HEK293 (cell line): ENCODE results near the gene CCDC88C.
A peak's percentile ranks its signal among the peaks of the same experiment; 100 is the strongest.

Experiments used
- CTCF ChIA-PET: fragments of 350-600 bp; formaldehyde crosslinking; extraction: SDS; loops from one replicate; lab custom pipeline; 2021; ENCODE audit warnings: antibody characterized with exemption; lab: Yijun Ruan, JAX
- POLR2A ChIA-PET: fragments of 300-600 bp; formaldehyde crosslinking; extraction: SDS; loops from one replicate; lab custom pipeline; 2020; ENCODE audit warnings: antibody characterized with exemption, inconsistent platforms; lab: Yijun Ruan, JAX
- H3K27ac ChIP-seq: fragments of 200-500 bp; sonication (Bioruptor generic); 2 replicates; pipeline ENCODE4 v1.5.1; 2014; ENCODE audit warnings: low read depth, low read length, control low read depth, inconsistent platforms; ENCODE audit errors: extremely low read depth
- H3K36me3 ChIP-seq, 2 experiments: fragments of 200-500 bp in 1 of 2; sonication (Bioruptor generic) in 1 of 2; 1 replicate in 1 of 2; 2 replicates in 1 of 2; pipeline ENCODE4 v1.5.1; 2014 to 2017; ENCODE audit warnings: inconsistent platforms in 2 of 2, low read length in 2 of 2; ENCODE audit not compliant: control insufficient read depth in 2 of 2, insufficient read depth in 1 of 2
- H3K4me1 ChIP-seq: fragments of 200-500 bp; sonication (Bioruptor generic); 2 replicates; pipeline ENCODE4 v1.5.1; 2014; ENCODE audit warnings: mild to moderate bottlenecking, low read length, inconsistent platforms; ENCODE audit not compliant: control insufficient read depth, insufficient read depth
- H3K4me3 ChIP-seq: 2 replicates; pipeline ENCODE4 v1.5.1; 2011; ENCODE audit warnings: low read depth, mild to moderate bottlenecking, control low read depth, low read length, moderate library complexity
- H3K9me3 ChIP-seq: fragments of 200-500 bp; sonication (Bioruptor generic); 2 replicates; pipeline ENCODE4 v1.5.1; 2014; ENCODE audit warnings: low read depth, low read length, inconsistent platforms; ENCODE audit not compliant: control insufficient read depth, insufficient read depth
- EGR2 ChIP-seq: fragments of 450-650 bp; formaldehyde crosslinking; IDR thresholded peaks from 2 replicates; pipeline ENCODE4 v1.5.1; 2016; ENCODE audit warnings: low read depth, missing biosample characterization, missing genetic modification characterization
- GLI2 ChIP-seq: fragments of 450-650 bp; formaldehyde crosslinking; IDR thresholded peaks from 2 replicates; pipeline ENCODE4; 2017; ENCODE audit warnings: missing biosample characterization, missing genetic modification characterization, low read depth, borderline replicate concordance
- SCRT2 ChIP-seq: fragments of 450-650 bp; formaldehyde crosslinking; IDR thresholded peaks from 2 replicates; pipeline ENCODE4 v1.5.1; 2016; ENCODE audit warnings: missing biosample characterization, missing genetic modification characterization
- ZIC2 ChIP-seq: fragments of 450-650 bp; formaldehyde crosslinking; IDR thresholded peaks from 2 replicates; pipeline ENCODE4 v1.5.1; 2016; ENCODE audit warnings: missing biosample characterization, missing genetic modification characterization
- ZNF10 ChIP-seq: fragments of 450-650 bp; formaldehyde crosslinking; IDR thresholded peaks from 2 replicates; pipeline ENCODE4 v1.5.1; 2017; ENCODE audit warnings: missing biosample characterization, missing genetic modification characterization
- ZNF416 ChIP-seq: fragments of 450-650 bp; formaldehyde crosslinking; IDR thresholded peaks from 2 replicates; pipeline ENCODE4 v1.5.1; 2016; ENCODE audit warnings: missing biosample characterization, missing genetic modification characterization
- ZNF548 ChIP-seq: fragments of 450-650 bp; formaldehyde crosslinking; IDR thresholded peaks from 2 replicates; pipeline ENCODE4 v1.5.1; 2016; ENCODE audit warnings: missing biosample characterization, missing genetic modification characterization
- ZSCAN23 ChIP-seq: fragments of 450-650 bp; formaldehyde crosslinking; IDR thresholded peaks from 2 replicates; pipeline ENCODE4 v1.5.1; 2016; ENCODE audit warnings: missing biosample characterization, missing genetic modification characterization
- TF ChIP-seq, protein P1 (sequence below): fragments of 450-650 bp; formaldehyde crosslinking; IDR thresholded peaks from 2 replicates; pipeline ENCODE4 v1.5.1; 2016; ENCODE audit warnings: missing biosample characterization, missing genetic modification characterization
- TF ChIP-seq, protein P2 (sequence below): fragments of 450-650 bp; formaldehyde crosslinking; IDR thresholded peaks from 2 replicates; pipeline ENCODE4 v1.5.0; 2017; ENCODE audit warnings: missing biosample characterization, missing genetic modification characterization, borderline replicate concordance
- TF ChIP-seq, protein P3 (sequence below): fragments of 450-650 bp; formaldehyde crosslinking; IDR thresholded peaks from 2 replicates; pipeline ENCODE4 v1.5.1; 2016; ENCODE audit warnings: missing biosample characterization, missing genetic modification characterization

CCDC88C gene

DNA sequence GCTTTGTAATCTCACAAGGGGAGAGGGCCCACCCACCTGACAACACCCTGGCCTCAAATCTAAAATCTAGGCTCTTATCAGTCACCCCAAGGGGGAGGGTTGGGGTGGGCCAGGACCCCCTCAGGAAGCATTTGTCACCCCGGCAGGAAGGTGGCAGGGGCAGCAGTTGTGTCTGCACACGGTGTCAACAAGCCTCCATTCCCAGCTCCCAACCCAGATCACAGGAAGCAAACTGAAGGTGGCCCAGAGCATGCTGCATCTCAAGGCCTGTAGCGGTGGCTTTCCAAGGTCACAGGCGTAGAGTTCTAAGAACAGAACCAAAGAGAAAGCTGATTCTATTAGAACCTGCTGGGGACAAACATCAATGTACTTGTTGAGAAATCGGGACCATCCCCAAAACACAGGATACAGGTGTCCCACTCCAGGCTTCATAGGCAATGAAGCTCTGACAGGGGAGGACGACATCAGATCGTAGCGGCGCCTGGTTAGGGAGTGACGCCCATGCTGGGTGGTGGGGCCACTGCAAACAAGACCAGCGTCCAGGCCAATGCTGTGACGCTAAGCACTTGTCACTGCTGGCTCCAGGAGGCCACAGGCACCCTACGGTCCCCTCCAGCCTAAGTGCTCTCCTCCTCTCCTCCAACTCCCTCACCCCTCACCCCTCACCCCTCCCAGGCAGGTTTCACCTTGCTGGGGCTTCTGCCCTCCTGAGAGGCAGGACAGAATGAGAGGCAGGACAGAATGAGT is 52.9 kb downstream of the CCDC88C start:
- ChIA-PET CTCF (no interaction called here), POLR2A (no interaction called here)
- Histone ChIP-seq H3K27ac (no peak overlapping the region), H3K36me3 (no peaks in the 10 kb centered on the region), H3K4me1 (peaks cover 5% of the 10 kb centered on the region; the same call in 1 of the 2 replicates), H3K4me3 (no peak overlapping the region), H3K9me3 (no peaks in the 10 kb centered on the region)
- TF ChIP-seq ZNF10 = peak; percentile 88
- TF ChIP-seq GLI2 = no peak

DNA sequence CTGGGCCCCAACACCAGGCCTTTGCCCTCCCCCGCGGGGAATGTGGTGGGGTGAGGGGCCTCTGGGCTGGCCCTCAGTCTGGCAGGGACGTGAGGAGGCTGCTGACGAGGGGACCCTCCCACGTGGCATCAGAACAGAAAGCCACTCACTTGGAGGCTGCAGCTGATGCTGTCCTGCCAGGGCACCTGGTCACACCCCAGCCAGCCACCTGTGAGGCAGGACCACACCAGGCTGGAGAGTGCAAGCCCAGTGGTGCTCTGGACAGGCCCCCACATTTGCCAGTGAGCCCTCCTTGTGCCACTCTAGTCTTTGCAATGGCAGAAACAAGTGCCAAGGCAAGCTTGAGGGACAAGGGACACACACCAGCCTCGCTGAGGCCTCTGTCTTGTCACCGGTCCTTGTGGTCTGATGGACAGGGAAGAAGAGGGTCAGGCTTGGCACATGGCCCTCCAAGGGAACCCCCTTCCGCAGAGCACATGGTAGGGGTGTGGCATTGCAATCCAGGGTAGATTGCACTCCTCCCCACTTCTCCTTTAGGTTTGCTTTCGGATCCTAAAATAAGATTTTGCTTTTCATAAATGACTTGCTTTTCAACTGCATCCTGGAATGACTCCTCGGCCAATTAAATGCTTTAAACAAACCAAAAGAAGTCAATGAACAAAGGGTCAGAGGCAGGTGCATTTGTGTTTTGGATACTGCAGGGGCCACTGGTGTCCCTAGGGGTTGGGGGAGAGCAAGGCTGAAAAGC is 53.7 kb downstream of the CCDC88C start:
- TF ChIP-seq SCRT2 (tag by site-specific recombination) (peak; percentile 6; the same call in 1 of the 2 replicates), ZNF416 (no peak)
- H3K4me1 ChIP-seq = peaks cover 5% of the 10 kb centered on the region; the same call in 1 of the 2 replicates
- no peak overlapping the region for H3K27ac ChIP-seq
- ChIA-PET CTCF (no interaction called here), POLR2A (no interaction called here)
- no peaks in the 10 kb centered on the region for H3K9me3 ChIP-seq
- no peak overlapping the region for H3K4me3 ChIP-seq
- H3K36me3 ChIP-seq = no peaks in the 10 kb centered on the region

DNA sequence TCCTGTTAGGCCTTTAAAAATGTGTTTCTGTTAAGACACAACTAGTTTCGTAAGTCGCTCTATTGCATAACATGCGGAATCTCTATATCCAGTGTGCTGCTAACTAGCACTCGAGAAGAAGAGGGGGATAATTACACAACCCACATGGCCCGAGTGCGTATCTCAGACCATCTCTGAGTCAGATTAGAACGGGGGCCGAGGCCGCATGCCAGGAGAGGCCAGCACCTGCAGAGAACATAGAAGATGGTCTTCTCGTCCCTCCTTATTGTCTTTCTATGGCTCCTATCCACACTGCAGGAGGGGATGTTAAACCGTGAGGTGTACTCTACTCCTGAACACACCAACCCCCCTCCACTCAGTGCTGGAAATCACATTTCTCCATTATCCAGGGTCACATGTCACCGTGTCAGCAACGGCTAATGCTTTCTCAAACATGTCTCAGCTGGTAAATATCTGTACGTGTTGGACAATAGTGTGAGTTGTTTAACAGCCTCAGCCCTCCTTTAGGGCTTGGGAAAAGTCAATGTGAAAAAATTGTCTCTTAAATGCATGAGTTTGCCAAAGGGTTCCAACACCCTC is 56.3 kb downstream of the CCDC88C start:
- H3K4me1 ChIP-seq = no peaks in the 10 kb centered on the region
- ChIA-PET POLR2A (no interaction called here), CTCF (interaction anchor here (0.6 kb wide), 1 partner anchor 113 kb away, joined by 3 read pairs; no protein-coding TSS in a partner anchor)
- no peak overlapping the region for H3K4me3 ChIP-seq
- H3K9me3 ChIP-seq = no peaks in the 10 kb centered on the region
- TF ChIP-seq ZIC2 (tag by site-specific recombination) (0 out of 2 replicates have a peak, but pooled peaks have one; percentile 24), ZSCAN23 (no peak), EGR2 (tag by site-specific recombination) (no peak), ZNF548 (tag by site-specific recombination) (no peak)
- TF ChIP-seq, protein P1, sequence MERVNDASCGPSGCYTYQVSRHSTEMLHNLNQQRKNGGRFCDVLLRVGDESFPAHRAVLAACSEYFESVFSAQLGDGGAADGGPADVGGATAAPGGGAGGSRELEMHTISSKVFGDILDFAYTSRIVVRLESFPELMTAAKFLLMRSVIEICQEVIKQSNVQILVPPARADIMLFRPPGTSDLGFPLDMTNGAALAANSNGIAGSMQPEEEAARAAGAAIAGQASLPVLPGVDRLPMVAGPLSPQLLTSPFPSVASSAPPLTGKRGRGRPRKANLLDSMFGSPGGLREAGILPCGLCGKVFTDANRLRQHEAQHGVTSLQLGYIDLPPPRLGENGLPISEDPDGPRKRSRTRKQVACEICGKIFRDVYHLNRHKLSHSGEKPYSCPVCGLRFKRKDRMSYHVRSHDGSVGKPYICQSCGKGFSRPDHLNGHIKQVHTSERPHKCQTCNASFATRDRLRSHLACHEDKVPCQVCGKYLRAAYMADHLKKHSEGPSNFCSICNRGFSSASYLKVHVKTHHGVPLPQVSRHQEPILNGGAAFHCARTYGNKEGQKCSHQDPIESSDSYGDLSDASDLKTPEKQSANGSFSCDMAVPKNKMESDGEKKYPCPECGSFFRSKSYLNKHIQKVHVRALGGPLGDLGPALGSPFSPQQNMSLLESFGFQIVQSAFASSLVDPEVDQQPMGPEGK (tag by site-specific recombination) = peak; percentile 27; the same call in 1 of the 2 replicates
- TF ChIP-seq, protein P2, sequence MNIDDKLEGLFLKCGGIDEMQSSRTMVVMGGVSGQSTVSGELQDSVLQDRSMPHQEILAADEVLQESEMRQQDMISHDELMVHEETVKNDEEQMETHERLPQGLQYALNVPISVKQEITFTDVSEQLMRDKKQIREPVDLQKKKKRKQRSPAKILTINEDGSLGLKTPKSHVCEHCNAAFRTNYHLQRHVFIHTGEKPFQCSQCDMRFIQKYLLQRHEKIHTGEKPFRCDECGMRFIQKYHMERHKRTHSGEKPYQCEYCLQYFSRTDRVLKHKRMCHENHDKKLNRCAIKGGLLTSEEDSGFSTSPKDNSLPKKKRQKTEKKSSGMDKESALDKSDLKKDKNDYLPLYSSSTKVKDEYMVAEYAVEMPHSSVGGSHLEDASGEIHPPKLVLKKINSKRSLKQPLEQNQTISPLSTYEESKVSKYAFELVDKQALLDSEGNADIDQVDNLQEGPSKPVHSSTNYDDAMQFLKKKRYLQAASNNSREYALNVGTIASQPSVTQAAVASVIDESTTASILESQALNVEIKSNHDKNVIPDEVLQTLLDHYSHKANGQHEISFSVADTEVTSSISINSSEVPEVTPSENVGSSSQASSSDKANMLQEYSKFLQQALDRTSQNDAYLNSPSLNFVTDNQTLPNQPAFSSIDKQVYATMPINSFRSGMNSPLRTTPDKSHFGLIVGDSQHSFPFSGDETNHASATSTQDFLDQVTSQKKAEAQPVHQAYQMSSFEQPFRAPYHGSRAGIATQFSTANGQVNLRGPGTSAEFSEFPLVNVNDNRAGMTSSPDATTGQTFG (tag by site-specific recombination) = no peak
- TF ChIP-seq, protein P3, sequence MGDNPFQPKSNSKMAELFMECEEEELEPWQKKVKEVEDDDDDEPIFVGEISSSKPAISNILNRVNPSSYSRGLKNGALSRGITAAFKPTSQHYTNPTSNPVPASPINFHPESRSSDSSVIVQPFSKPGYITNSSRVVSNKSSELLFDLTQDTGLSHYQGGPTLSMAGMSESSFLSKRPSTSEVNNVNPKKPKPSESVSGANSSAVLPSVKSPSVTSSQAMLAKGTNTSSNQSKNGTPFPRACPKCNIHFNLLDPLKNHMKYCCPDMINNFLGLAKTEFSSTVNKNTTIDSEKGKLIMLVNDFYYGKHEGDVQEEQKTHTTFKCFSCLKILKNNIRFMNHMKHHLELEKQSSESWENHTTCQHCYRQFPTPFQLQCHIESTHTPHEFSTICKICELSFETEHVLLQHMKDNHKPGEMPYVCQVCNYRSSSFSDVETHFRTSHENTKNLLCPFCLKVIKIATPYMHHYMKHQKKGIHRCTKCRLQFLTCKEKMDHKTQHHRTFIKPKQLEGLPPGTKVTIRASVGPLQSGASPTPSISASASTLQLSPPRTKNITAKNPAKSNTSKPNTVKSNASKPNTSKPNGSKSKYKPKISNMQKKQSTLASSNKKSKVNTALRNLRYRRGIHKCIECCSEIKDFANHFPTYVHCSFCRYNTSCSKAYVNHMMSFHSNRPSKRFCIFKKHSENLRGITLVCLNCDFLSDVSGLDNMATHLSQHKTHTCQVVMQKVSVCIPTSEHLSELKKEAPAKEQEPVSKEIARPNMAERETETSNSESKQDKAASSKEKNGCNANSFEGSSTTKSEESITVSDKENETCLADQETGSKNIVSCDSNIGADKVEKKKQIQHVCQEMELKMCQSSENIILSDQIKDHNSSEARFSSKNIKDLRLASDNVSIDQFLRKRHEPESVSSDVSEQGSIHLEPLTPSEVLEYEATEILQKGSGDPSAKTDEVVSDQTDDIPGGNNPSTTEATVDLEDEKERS (tag by site-specific recombination) = no peak
- H3K36me3 ChIP-seq = no peaks in the 10 kb centered on the region
- no peak overlapping the region for H3K27ac ChIP-seq
